Keratinocyte (primary cell): ENCODE data around the gene ZNF541. TPM values are rescaled to one million over a fixed set of nuclear protein-coding genes. Genes with fewer than 3 reads are reported as not detected.
A peak's percentile ranks its signal among the peaks of the same experiment; 100 is the strongest.

Experiments used
- DNase-seq: peaks from one replicate; pipeline ENCODE4 v3.0.0-alpha.2; 2011; ENCODE audit warnings: low read depth, missing footprints, low spot score
- FAIRE-seq: peaks from 2 replicates; lab custom pipeline; 2011; peaks lifted over from hg19 to GRCh38; lab: Jason Lieb, UNC
- H2AFZ ChIP-seq: 2 replicates; pipeline ENCODE4 v1.6.0; 2012; ENCODE audit warnings: low read length, control low read depth, inconsistent platforms; ENCODE audit not compliant: control insufficient read depth
- H3K27ac ChIP-seq: 2 replicates; pipeline ENCODE4 v1.5.1; 2011; ENCODE audit warnings: low read length; ENCODE audit not compliant: control insufficient read depth, insufficient read depth
- H3K27me3 ChIP-seq: 3 replicates; pipeline ENCODE4 v1.6.0; 2011; ENCODE audit warnings: low read length; ENCODE audit not compliant: control insufficient read depth, insufficient read depth; ENCODE audit errors: extremely low read depth
- H3K36me3 ChIP-seq, 2 experiments: 2 replicates in 1 of 2; 3 replicates in 1 of 2; pipeline ENCODE4 v1.5.1; 2011; ENCODE audit warnings: low read length in 2 of 2, mild to moderate bottlenecking in 1 of 2; ENCODE audit not compliant: control insufficient read depth in 2 of 2, insufficient read depth in 2 of 2; ENCODE audit errors: extremely low read depth in 1 of 2
- H3K4me1 ChIP-seq: 3 replicates; pipeline ENCODE4 v1.5.1; 2011; ENCODE audit warnings: low read length; ENCODE audit not compliant: control insufficient read depth, insufficient read depth; ENCODE audit errors: extremely low read depth
- H3K4me2 ChIP-seq: 3 replicates; pipeline ENCODE4 v1.6.0; 2011; ENCODE audit warnings: low read depth, low read length; ENCODE audit not compliant: control insufficient read depth, insufficient read depth; ENCODE audit errors: extremely low read depth
- H3K4me3 ChIP-seq, 3 experiments: fragments of 200-600 bp in 1 of 3; sonication (generic) in 1 of 3; 2 replicates in 2 of 3; 3 replicates in 1 of 3; pipeline ENCODE4 v1.5.1; 2011 to 2016; ENCODE audit warnings: low read length in 3 of 3, mild to moderate bottlenecking in 3 of 3, control low read depth in 2 of 3, inconsistent platforms in 1 of 3, low read depth in 1 of 3, mixed read lengths in 1 of 3, mixed run types in 1 of 3, moderate library complexity in 1 of 3; ENCODE audit not compliant: control insufficient read depth in 2 of 3, insufficient read depth in 2 of 3; ENCODE audit errors: extremely low read depth in 1 of 3
- H3K79me2 ChIP-seq: 2 replicates; pipeline ENCODE4 v1.6.0; 2012; ENCODE audit warnings: low read length; ENCODE audit not compliant: control insufficient read depth, insufficient read depth
- H3K9ac ChIP-seq: 3 replicates; pipeline ENCODE4 v1.6.0; 2011; ENCODE audit warnings: low read length; ENCODE audit not compliant: control insufficient read depth, insufficient read depth; ENCODE audit errors: extremely low read depth
- H3K9me1 ChIP-seq: 3 replicates; pipeline ENCODE4 v1.6.0; 2011; ENCODE audit warnings: low read length; ENCODE audit not compliant: control insufficient read depth, insufficient read depth; ENCODE audit errors: extremely low read depth
- H3K9me3 ChIP-seq: 2 replicates; pipeline ENCODE4 v1.5.1; 2012; ENCODE audit warnings: low read depth, low read length; ENCODE audit not compliant: control insufficient read depth
- H4K20me1 ChIP-seq: 3 replicates; pipeline ENCODE4 v1.6.0; 2011; ENCODE audit warnings: low read length; ENCODE audit not compliant: control insufficient read depth, insufficient read depth; ENCODE audit errors: extremely low read depth
- CTCF ChIP-seq, 3 experiments: IDR thresholded peaks in 1 of 3; conservative IDR thresholded peaks in 1 of 3; optimal IDR thresholded peaks in 1 of 3; 2 replicates in 2 of 3; 3 replicates in 1 of 3; pipeline versions ENCODE3 to v1.5.1; 2011; ENCODE audit warnings: low read length in 3 of 3, mild to moderate bottlenecking in 3 of 3, moderate library complexity in 2 of 3, control low read depth in 1 of 3, inconsistent platforms in 1 of 3; ENCODE audit not compliant: insufficient read depth in 2 of 3; ENCODE audit errors: extremely low read depth in 1 of 3
- EZH2 ChIP-seq: IDR thresholded peaks from one replicate; pipeline ENCODE4 v1.6.1; 2012; ENCODE audit warnings: inconsistent platforms, mild to moderate bottlenecking, low read length, moderate library complexity
- dilution Hi-C: fragments of 300-500 bp; cut with MboI; formaldehyde crosslinking; loops from one replicate; pipeline ENCODE4 v1.7.0; 2020; ENCODE audit warnings: low sequenced_read_pairs; ENCODE audit not compliant: extremely low pct_ligation_motif_present
- polyA plus RNA-seq, 5 experiments: library from polyadenylated mRNA; depleted of rRNA in 3 of 5; stranded (reverse) in 3 of 5; stranded (forward) in 1 of 5; unstranded in 1 of 5; fragments of >200 nt; gene quantifications; 1 replicate in 1 of 5; 2 replicates in 3 of 5; 3 replicates in 1 of 5; pipeline versions ENCODE4 v1.2.1 to v1.2.3, GENCODE V29; 2011 to 2012; ENCODE audit warnings: missing spikeins in 2 of 5, low read depth in 1 of 5, low replicate concordance in 1 of 5

Gene ZNF541
- polyA plus RNA-seq, 1 donor (not counting 4 experiments of a cell fraction or from before 2014, with no cell fraction given): not detected

- Histone ChIP-seq H3K4me1 (peaks cover 10% of the 10 kb centered on the region), H3K9me1 (no peaks in the 10 kb centered on the region), H3K9me3 (no peaks in the 10 kb centered on the region), H2AFZ (no peak overlapping the region), H3K27me3 (no peaks in the 10 kb centered on the region), H3K79me2 (no peaks in the 10 kb centered on the region), H4K20me1 (no peaks in the 10 kb centered on the region), H3K4me3 (no peak overlapping the region), H3K36me3 (no peaks in the 10 kb centered on the region), H3K4me2 (no peak overlapping the region), H3K27ac (no peak overlapping the region), H3K9ac (no peak overlapping the region)
- TF ChIP-seq EZH2 (no peak), CTCF (optimal IDR thresholded peaks at IDR 0.05 in 1 of 3, IDR thresholded peaks at IDR 0.05 in 1 of 3, conservative IDR thresholded peaks at IDR 0.05 in 1 of 3; ENCODE audit: extremely low read depth in 1 of 3, insufficient read depth in 2 of 3, low read length in 3 of 3) (no peak)
- dilution Hi-C loops: no loop called here
- FAIRE-seq: no peak
- no peak for DNase-seq
Observed at GRCh38 chr19:47593860-47594259, 20.9 kb upstream of the ZNF541 start.

- Histone ChIP-seq H3K9me1 (no peaks in the 10 kb centered on the region), H3K4me1 (peaks cover 3% of the 10 kb centered on the region), H3K36me3 (no peaks in the 10 kb centered on the region), H4K20me1 (no peaks in the 10 kb centered on the region), H2AFZ (no peak overlapping the region), H3K4me2 (no peak overlapping the region), H3K27me3 (no peaks in the 10 kb centered on the region), H3K9ac (no peak overlapping the region), H3K9me3 (peaks cover 4% of the 10 kb centered on the region), H3K27ac (no peak overlapping the region), H3K79me2 (no peaks in the 10 kb centered on the region), H3K4me3 (no peak overlapping the region)
- dilution Hi-C loops: no loop called here
- FAIRE-seq: peak; percentile 34
- no peak for TF ChIP-seq EZH2
- TF ChIP-seq CTCF (optimal IDR thresholded peaks at IDR 0.05 in 1 of 3, IDR thresholded peaks at IDR 0.05 in 1 of 3, conservative IDR thresholded peaks at IDR 0.05 in 1 of 3; ENCODE audit: extremely low read depth in 1 of 3, insufficient read depth in 2 of 3, low read length in 3 of 3): no peak
- DNase-seq: no peak
Observed at GRCh38 chr19:47589824-47590223, 16.9 kb upstream of the ZNF541 start.
